NCI-H1694 (cell line): ENCODE results near the gene MBOAT2.

Experiments used
- DNase-seq: peaks from one replicate; lab custom pipeline; 2025; lab: John Stamatoyannopoulos, UW

The MBOAT2 gene

DNA sequence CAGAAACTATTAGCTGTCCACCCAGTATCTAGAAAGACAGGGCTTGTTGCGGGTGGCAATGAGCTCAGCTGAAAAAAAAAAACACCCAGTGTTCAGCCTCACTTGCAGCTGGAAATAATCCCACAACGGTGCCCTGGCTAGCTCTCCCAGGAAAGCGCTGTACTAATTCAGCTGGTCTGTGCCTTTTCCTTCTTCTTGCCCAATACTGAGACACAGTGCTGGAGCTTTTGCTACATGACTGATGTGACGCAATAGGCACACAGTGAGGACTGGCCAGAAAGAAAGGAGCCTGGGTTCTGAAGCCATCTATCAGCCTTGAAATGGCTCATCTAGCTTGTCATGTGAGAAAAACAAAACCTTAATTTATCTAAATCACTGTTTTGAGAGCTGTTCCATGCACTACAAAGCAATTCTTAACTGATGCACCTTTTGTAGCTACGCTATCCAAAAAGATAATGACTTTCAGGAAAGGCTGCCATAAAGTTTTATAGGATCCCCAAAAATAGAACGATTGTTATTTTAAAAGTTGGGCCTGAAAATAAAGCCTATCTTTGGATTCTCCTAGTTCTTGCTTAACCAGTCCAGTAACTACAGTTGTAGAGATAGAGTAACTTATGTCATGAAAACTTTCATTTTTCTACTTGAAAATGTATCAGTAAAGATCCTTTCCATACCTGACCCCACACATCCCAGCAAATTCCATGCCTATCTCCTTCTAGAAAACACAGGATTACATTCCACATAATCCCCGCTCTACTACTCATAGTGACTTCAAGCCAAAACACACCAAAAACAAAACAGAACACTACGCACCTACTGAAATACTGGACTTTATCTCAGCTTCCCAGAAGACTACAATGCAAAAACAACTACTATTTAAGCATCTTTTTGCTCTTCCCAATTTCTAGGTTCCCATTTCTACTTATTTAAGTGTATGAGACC, 181.9 kb downstream of the MBOAT2 start:
- DNase-seq = no peak

DNA sequence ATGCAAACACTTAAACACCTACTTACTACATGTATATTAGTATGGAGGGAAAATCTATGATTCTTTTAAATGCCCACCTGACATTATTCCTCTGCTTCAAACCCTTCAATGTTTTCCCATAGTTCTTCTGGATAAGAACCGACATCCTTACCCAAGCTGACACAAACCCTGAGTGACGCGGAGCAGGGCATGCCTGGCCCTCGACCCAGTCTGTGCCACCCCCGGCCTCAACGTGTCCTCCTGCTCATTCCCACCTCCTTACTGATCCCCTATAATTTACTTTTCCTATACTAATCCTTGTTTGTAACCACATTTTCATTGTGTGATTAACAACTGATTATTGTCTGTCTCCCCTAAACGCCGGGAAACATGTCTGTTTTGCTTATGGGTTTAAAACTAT, 183.5 kb downstream of the MBOAT2 start:
- no peak for DNase-seq

DNA sequence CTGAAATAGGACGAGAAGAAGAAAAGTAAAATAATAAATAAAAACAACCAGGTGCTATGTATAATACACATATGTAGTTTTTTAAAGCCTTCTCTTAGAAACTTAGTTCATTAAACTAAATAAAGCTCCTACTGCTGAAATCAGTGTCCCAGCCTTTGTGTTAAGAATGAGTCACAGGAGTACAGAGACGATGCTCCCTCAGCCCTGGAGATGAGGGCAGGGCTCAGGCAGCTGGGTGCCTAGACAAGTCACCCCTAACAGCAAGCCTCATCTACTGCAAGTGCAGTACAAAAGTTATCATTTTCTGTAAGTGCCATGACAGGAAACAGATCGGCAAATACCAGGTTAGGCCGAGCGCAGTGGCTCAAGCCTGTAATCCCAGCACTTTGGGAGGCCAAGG, 184.3 kb downstream of the MBOAT2 start:
- no peak for DNase-seq

DNA sequence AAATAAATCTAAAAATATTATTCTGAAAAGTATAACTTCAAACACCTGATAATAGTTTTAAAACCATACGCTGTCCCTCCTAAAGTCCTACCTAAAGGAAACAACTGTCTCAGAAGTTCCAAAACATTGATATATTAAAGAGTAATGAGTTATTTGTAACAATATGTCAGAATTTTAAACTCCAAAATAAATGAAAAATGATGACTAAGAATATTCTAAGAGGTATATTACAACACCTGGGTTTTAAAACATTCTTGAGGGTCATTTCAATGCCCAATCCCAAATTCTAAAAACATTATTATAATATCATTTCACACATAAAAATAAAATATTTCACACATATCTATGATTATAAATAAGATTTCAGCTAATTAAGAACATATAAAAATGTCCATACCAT, 186.3 kb downstream of the MBOAT2 start:
- no peak for DNase-seq

DNA sequence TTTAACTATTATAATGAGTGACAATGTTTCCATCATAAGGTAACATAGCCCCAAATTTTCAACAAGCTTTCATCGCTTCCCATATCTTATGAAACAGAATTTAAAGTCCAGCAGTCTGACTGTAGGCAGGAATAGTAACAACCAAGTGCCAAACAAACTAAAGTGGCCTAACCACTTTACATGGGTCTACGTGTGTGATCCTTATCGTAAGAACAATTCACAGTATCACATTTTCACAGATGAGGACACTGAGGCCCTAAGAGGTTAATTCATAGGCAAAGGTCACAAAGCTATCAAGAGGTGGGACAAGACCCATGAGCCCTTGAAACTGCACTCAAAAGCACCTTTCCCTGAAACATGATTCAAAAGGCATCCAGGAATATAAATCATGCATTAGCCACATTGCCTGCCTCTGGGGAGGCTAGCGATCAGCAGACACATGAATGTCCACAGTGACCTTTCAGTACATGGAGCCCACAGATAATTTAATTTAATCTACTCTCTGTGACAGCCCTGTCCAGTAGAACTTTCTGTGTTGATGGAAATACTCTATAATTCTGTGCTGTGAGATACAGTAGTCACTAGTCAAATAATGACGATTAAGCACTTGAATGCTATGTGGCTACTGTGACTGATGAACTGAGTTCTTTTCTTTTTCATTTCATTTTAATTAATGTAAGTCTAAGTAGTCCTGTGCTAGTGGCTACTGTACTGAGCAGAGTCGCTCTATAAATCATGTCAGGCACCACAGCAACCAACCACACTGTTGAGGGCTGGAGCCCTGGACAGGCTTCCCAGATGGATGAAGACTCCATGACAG, 196.4 kb downstream of the MBOAT2 start:
- no peak for DNase-seq

DNA sequence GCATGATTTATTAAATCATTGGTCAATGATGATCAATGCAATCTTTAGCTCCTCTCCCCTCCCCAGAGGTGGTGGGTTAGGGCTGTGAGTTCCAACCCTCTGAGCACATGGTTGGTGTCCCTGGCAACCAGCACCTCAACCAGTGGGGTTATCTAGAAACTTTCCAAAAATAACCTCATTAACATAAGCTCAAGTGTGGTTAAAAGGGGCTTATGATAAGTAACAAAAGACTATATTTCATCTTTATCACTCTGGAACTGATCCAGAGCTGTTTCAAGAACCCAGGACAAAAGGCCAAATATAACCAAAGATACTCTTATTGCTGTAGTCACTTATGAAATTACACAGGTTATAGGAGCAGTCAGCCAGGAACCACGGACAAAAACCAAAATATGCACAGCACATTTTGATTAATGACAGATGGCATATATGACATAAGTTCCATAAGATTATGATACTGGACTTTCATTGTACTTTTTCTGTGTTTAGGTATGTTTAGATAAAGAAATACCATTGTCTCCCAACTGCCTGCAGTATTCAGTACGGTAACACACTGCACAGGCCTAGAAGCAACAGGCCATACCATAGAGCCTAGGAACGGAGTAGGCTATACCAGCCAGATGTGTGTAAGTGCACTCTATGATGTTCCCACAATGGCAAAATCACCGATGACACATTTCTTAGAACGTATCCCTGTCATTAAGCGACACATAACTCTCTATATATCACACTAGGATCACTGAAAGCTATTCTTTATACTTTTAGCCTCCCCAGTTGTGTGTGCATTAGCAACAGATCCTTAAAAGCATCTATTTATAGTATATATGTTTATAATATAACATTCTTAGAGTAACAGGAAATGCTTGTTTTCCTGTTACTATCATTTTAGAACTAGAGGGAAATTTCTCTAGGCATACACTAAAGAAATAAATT, 197.9 kb downstream of the MBOAT2 start:
- no peak for DNase-seq

DNA sequence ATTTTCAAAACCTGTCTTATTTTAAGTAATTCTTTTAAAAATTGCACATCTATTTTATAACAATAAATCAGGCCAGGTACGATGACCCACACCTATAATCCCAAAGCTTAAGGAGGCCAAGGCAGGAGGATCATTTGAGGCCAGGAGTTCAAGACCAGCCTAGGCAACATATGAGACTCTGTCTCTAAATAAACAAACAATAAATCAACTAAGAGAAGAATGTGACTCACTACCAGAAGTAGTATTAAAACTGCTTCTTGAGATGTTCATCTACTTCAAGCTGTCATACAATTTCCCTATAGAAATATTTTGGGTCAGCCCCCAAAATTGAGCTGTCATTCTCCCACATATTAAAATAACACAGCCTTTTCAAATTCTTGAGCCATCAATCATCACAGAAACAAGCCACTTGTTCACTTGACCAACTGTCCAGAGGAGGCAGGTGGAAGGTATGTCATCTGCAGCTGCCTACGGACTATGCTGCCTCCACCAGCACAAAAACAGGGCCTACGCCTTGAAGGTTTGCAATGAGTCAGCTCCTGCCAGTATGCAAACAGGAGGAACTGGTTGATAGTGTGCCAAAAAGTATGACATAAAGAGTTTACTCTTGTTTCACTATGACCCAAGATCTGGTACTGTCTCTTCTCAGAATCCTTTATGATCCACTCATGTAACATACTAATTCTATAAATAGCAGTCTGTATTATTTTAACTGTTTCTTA, 199.7 kb downstream of the MBOAT2 start:
- no peak for DNase-seq

DNA sequence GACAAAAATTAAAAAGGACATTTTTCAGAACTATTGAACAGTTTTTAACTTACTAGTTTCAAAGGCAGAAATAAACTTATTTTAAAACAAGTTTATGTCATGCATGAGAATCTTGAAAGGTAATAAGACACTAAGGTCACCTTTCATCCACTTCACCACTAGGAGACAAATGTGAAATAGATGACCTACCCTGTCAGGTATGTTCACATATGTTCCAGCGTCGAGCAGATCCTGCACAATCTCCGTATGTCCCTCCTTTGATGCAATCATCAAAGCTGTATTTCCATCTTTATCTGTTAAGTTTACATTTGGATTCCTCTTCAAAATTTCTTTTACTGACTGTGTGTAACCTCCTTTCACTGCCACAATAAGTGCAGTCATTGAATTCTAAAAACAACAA, 200.7 kb downstream of the MBOAT2 start:
- DNase-seq = no peak
